DMS53 treated with DMSO at 0.1 percent for 48 hours (cell line): ENCODE data around the gene P3H3.

Experiments used
- DNase-seq: peaks from one replicate; lab custom pipeline; 2025; ENCODE audit not compliant: unreplicated experiment; lab: John Stamatoyannopoulos, UW

Gene P3H3

DNA sequence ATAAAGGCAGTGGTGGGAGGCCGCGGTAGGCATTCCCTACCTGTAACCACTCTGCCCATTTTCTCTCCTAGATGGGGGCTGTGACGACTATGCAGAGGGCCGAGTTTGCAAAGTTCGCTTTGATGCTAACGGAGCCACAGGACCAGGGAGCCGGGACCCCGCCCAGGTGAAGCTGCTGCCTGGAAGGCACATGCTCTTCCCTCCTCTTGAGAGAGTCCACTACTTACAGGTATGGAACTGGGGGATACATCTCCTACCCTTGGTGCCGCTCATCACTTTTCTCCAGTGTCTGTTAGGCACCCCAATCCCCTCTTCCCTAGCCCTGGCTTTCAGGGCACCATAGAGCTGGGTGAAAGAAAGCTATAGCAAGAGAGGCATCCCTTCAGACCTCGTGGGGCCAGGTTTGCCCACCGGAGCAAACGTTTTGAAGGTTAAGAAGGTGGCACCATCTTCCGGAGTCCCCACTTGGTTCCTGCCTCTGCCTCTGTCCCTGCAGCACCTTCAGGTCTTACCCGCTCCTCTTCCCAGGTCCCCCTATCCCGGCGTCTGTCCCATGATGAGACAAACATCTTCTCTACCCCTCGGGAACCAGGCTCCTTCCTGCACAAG is 2.0 kb upstream of the P3H3 start:
- no peak for DNase-seq

GRCh38 chr12:6826734-6827436 is 1.3 kb upstream of the P3H3 start:
- DNase-seq, result no peak

GRCh38 chr12:6827437-6827911 is 733 bp upstream of the P3H3 start:
- peak; percentile 78 for DNase-seq

DNA sequence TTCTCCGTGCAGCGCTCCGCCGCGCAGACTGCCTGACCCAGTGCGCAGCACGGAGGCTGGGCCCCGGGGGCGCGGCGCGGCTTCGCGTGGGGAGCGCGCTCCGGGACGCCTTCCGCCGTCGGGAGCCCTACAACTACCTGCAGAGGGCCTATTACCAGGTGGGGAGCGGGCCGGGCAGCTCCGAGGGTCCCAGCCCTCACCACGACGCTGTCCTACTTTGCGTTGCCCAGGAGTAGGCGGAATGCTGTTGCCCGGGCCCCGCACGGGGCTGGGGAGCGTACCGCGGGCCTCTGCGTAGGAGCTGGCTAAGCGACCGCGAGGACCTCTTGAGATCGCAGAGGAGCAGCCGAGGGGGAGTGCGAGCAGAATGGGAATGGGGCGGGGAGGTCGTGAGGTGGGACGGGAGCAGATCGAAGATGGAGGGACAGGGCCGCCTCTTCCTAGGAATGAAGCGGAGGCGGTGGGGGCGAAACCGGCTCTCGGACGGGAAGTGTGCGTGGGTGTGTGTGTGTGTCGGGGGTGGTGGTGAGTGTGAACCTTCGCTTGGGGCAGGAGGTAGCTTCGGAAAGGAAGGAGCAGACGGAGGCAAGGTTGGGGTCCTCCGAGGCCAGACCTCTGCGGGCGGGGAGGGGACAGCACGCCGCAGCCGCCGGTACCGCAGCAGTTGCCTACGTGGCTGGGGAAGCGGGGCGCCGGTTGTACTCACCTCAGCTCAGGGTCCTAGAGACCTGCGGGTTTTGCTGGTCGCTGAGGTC is 751 bp downstream of the P3H3 start:
- DNase-seq, result no peak

- no peak for DNase-seq
Measured at GRCh38 chr12:6829536-6830220, 1.5 kb downstream of the P3H3 start.

- DNase-seq, result no peak
Measured at GRCh38 chr12:6830286-6830890, 2.2 kb downstream of the P3H3 start.

- no peak for DNase-seq
Measured at GRCh38 chr12:6830999-6831398, 2.8 kb downstream of the P3H3 start.

DNA sequence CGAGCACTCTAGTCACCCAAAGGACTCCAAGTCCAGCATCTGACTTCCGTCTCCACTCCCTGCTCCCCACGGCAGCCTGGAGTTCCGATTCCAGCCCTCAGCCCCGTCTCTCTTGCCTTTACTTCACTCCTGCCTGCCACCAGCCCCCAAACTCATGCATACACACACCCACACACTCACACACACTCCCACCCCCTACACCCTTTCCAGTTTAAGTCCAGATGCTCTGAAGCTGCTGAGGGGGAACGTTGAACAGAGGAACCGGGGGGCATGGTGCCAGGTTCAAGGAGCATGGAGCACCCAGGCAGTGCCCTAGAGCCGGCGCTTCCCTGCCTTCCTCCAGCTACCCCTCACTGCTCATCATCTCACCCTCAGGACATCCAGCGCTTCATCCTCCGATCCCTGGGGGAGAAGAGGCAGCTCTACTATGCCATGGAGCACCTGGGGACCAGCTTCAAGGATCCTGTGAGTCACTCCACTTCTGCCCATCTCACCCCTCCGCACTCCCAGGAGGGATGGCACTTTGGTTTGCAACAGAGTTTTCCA is 3.3 kb downstream of the P3H3 start:
- no peak for DNase-seq

DNA sequence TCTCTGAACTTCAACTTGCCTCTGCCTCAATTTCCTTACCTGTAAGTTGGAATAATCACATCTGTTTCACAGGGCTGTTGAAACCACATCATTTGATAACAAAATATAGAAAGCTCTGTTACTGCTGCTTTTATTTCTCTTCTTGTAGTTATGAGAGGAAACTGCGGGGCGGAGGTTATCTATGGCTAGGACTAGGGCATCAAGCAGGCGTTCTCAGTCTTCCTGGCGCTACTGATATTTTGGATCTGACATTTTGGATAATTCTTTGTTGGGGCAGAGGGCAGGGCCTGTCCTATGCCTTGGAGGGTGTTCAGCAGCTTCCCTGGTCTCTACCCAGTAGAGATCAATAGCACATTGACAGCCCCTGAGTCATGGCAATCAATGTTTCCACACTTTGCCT is 3.9 kb downstream of the P3H3 start:
- DNase-seq, result no peak

- no peak for DNase-seq
Measured at GRCh38 chr12:6833189-6833890, 5.1 kb downstream of the P3H3 start.

DNA sequence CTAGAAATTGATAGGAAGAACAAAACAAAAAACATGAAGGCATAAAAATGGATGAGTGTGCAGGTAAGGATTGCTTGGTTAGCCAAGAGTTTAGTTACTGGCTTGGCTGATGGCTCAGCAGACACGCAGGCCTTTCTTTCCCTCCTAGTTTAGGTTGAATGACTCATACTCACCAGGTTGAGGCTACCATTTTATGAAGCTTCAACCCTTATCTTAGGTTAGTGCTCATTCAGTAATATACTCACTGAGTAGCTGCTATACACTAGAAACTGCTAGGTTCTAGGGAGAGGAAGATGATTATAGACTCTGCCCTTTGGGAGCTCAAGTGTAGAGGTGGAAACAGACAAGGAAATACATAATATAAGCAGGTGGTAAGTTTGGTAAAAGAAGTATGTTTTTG is 6.0 kb downstream of the P3H3 start:
- DNase-seq, result no peak

- no peak for DNase-seq
Measured at GRCh38 chr12:6834873-6835272, 6.7 kb downstream of the P3H3 start.

DNA sequence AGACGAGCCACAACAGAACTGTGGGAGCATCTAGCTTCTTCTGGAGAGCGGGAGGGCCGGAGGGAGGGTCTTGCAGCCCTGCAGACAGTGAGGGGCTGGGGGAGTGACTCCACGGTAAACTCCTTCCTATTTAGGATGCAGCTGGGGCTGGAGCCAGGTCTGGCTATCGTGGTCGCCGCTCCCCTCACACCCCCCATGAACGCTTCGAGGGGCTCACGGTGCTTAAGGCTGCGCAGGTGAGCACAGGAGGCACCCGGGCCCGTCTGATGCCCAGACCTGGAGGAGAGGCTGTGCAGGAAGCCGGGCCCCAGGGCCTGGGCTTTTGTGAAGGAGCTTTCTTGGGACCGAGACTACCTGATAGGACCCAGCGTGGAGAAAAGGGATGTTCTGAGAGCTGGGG is 8.6 kb downstream of the P3H3 start:
- DNase-seq, result no peak

GRCh38 chr12:6837370-6838060 is 9.3 kb downstream of the P3H3 start:
- no peak for DNase-seq

DNA sequence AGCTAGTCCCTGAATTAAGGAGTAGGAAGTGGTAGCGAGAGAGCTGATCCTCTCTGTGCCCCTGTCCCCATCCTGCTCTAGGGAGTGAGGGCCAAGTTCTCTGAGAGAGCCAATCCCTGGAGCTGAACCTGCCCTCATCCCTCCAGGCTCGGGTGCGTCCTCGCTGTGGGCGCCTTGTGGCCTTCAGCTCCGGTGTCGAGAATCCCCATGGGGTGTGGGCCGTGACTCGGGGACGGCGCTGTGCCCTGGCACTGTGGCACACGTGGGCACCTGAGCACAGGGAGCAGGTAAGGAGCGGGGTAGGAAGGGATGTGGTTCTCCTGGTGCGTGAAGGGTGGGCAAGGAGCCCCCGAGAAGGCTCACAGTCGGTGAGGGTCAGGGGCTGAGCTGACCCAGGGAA is 10.6 kb downstream of the P3H3 start:
- no peak for DNase-seq

DNA sequence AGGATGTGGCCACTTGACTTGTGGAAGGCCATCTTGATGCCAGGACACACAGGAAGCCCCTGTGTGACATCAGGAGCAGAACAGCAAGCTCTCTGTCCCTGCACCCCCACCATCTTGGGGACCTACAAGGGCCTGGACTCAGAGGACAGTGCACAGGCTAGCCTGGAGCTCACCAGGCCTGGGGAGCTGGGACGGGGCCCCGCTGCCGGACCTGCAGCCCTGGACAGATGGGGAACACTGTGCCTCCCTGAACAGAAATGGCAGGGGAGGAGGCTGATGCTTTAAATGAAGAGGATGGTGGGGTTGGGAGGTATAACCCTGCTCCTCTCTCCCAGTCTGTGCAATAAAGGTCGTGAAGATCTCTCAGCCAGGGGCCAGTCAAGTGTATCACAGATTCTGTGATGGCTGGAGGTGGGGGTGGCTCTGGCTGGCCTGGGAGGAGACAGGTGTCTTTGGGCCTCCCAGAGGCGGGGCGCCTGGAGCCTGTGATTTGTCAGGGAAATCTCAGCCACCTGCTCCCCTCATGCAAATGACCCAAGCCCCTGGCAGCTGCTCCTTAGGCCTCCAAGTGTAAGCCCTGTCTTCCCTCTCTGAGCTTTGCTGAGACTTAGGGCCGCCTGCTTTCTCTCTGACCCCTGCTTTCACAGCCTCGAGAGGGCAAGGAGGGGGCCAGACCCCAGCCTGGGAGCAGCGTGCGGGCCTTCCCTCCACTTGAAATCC is 11.4 kb downstream of the P3H3 start:
- peak; percentile 78 for DNase-seq

- no peak for DNase-seq
Measured at GRCh38 chr12:6840330-6840729, 12.1 kb downstream of the P3H3 start.

GRCh38 chr12:6840761-6841515 is 12.7 kb downstream of the P3H3 start, which contains the start of gene GNB3:
TSS of gene GNB3 (plus strand) at chr12:6840925. CDS start at chr12:6841288, 363 bp downstream.
- no peak for DNase-seq
